SK-N-SH treated with all-trans-retinoic acid at 6 μM for 48 hours (cell line): Measurements from ENCODE around the gene ZNF19.

Experiments
- ATAC-seq: fragments of 200-7000 bp; cut with Tn5 transposase; 3 replicates; pipeline ENCODE4 v1.9.1; 2020; ENCODE audit warnings: mild to moderate bottlenecking, moderate library complexity
- ARNTL ChIP-seq: fragments of 450-650 bp; formaldehyde crosslinking; IDR thresholded peaks from 2 replicates; pipeline ENCODE4 v1.5.0; 2020; ENCODE audit warnings: low read depth, mild to moderate bottlenecking, moderate library complexity, borderline replicate concordance
- BACH2 ChIP-seq: fragments of 250-450 bp; sonication (Bioruptor Pico); IDR thresholded peaks from 2 replicates; pipeline ENCODE4 v1.9.0; 2021; ENCODE audit warnings: mild to moderate bottlenecking, borderline replicate concordance
- CSDC2 ChIP-seq: fragments of 250-450 bp; sonication (Bioruptor Pico); IDR thresholded peaks from 2 replicates; pipeline ENCODE4 v1.5.0; 2020; ENCODE audit warnings: mild to moderate bottlenecking, moderate library complexity
- ESRRG ChIP-seq: fragments of 250-450 bp; sonication (Bioruptor Pico); IDR thresholded peaks from 2 replicates; pipeline ENCODE4 v1.6.1; 2021; ENCODE audit warnings: mild to moderate bottlenecking
- GLIS3 ChIP-seq: fragments of 250-450 bp; sonication (Bioruptor Pico); IDR thresholded peaks from 2 replicates; pipeline ENCODE4 v1.5.0; 2020; ENCODE audit warnings: mild to moderate bottlenecking, moderate library complexity
- ISL1 ChIP-seq: fragments of 250-450 bp; sonication (Bioruptor Pico); IDR thresholded peaks from 2 replicates; pipeline ENCODE4 v2.1.2; 2022; ENCODE audit warnings: mild to moderate bottlenecking, moderate library complexity
- OSR1 ChIP-seq: fragments of 250-450 bp; sonication (Bioruptor Pico); IDR thresholded peaks from 2 replicates; pipeline ENCODE4 v1.8.0; 2022; ENCODE audit warnings: moderate library complexity, mild to moderate bottlenecking, inconsistent platforms
- PPARA ChIP-seq: fragments of 250-450 bp; sonication (Bioruptor Pico); IDR thresholded peaks from 2 replicates; pipeline ENCODE4 v1.5.0; 2020; ENCODE audit warnings: mild to moderate bottlenecking, borderline replicate concordance
- RARB ChIP-seq: fragments of 250-450 bp; sonication (Bioruptor Pico); IDR thresholded peaks from 2 replicates; pipeline ENCODE4 v1.8.0; 2021; ENCODE audit warnings: mild to moderate bottlenecking, moderate library complexity
- SNAI2 ChIP-seq: fragments of 250-450 bp; sonication (Bioruptor Pico); IDR thresholded peaks from 2 replicates; pipeline ENCODE4 v1.5.0; 2020; ENCODE audit warnings: mild to moderate bottlenecking, moderate library complexity
- TCF4 ChIP-seq: fragments of 250-450 bp; sonication (Bioruptor Pico); IDR thresholded peaks from 2 replicates; pipeline ENCODE4 v1.8.0; 2021; ENCODE audit warnings: mild to moderate bottlenecking, moderate library complexity, borderline replicate concordance
- TOX ChIP-seq: fragments of 250-450 bp; sonication (Bioruptor Pico); IDR thresholded peaks from 2 replicates; pipeline ENCODE4 v1.8.0; 2021; ENCODE audit warnings: mild to moderate bottlenecking, moderate library complexity, borderline replicate concordance
- ZC3H10 ChIP-seq: fragments of 250-450 bp; sonication (Bioruptor Pico); IDR thresholded peaks from 2 replicates; pipeline ENCODE4 v1.5.1; 2021; ENCODE audit warnings: mild to moderate bottlenecking, moderate library complexity
- ZFP3 ChIP-seq: fragments of 250-450 bp; sonication (Bioruptor Pico); IDR thresholded peaks from 2 replicates; pipeline ENCODE4 v1.5.0; 2020; ENCODE audit warnings: mild to moderate bottlenecking, moderate library complexity
- ZFP30 ChIP-seq: fragments of 450-650 bp; formaldehyde crosslinking; IDR thresholded peaks from 2 replicates; pipeline ENCODE4 v1.5.0; 2022; ENCODE audit warnings: mild to moderate bottlenecking, moderate library complexity
- ZNF565 ChIP-seq: fragments of 450-650 bp; formaldehyde crosslinking; conservative IDR thresholded peaks from 2 replicates; pipeline ENCODE4 v1.5.0; 2020; ENCODE audit warnings: low read depth, mild to moderate bottlenecking, moderate library complexity
- ZNF70 ChIP-seq: fragments of 450-650 bp; formaldehyde crosslinking; IDR thresholded peaks from 2 replicates; pipeline ENCODE4 v1.5.0; 2020; ENCODE audit warnings: mild to moderate bottlenecking, moderate library complexity
- ZNF8 ChIP-seq: fragments of 450-650 bp; formaldehyde crosslinking; IDR thresholded peaks from 2 replicates; pipeline ENCODE4 v1.5.0; 2020; ENCODE audit warnings: mild to moderate bottlenecking, moderate library complexity
- TF ChIP-seq, protein P1 (sequence below): fragments of 250-450 bp; sonication (Bioruptor Pico); IDR thresholded peaks from 2 replicates; pipeline ENCODE4 v1.8.0; 2021; ENCODE audit warnings: low read depth, mild to moderate bottlenecking, moderate library complexity, borderline replicate concordance
- TF ChIP-seq, protein P2 (sequence below): fragments of 250-450 bp; sonication (Bioruptor Pico); IDR thresholded peaks from 2 replicates; pipeline ENCODE4 v1.5.1; 2020; ENCODE audit warnings: low read depth, mild to moderate bottlenecking, moderate library complexity
- TF ChIP-seq, protein P3 (sequence below): fragments of 250-450 bp; sonication (Bioruptor Pico); IDR thresholded peaks from 2 replicates; pipeline ENCODE4 v1.8.0; 2020; ENCODE audit warnings: mild to moderate bottlenecking, moderate library complexity, borderline replicate concordance
- TF ChIP-seq, protein P4 (sequence below): fragments of 250-450 bp; sonication (Bioruptor Pico); IDR thresholded peaks from 2 replicates; pipeline ENCODE4 v1.5.1; 2021; ENCODE audit warnings: mild to moderate bottlenecking, moderate library complexity

The ZNF19 gene

DNA sequence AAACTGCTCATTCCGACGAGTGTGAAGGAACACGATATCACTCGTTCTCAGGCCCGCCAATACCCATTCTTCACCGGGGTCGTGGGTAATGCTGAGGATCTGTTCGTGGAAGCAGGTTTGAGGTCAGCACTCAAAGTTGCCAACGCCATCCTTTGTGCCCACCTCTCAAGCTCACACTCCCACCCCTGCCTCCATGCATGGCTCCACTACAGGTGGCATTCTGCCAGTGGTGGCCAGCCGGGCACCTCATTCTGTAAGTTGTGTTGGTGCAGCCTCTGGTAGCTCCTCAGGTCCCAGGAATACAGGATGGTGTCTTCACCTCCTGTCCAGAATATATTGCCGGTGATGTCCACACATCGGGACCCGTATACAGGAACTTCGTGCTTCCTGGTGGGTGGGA lies 57.9 kb downstream of the ZNF19 start:
- ATAC-seq, result no peak
- no peak for TF ChIP-seq ZFP30 (CRISPR knock-in tag)
- TF ChIP-seq, protein P1, sequence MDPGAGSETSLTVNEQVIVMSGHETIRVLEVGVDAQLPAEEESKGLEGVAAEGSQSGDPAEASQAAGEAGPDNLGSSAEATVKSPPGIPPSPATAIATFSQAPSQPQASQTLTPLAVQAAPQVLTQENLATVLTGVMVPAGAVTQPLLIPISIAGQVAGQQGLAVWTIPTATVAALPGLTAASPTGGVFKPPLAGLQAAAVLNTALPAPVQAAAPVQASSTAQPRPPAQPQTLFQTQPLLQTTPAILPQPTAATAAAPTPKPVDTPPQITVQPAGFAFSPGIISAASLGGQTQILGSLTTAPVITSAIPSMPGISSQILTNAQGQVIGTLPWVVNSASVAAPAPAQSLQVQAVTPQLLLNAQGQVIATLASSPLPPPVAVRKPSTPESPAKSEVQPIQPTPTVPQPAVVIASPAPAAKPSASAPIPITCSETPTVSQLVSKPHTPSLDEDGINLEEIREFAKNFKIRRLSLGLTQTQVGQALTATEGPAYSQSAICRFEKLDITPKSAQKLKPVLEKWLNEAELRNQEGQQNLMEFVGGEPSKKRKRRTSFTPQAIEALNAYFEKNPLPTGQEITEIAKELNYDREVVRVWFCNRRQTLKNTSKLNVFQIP, result no peak
- no peak for TF ChIP-seq RARB (CRISPR knock-in tag)
- TF ChIP-seq TCF4 (CRISPR knock-in tag), result no peak
- TF ChIP-seq, protein P2, sequence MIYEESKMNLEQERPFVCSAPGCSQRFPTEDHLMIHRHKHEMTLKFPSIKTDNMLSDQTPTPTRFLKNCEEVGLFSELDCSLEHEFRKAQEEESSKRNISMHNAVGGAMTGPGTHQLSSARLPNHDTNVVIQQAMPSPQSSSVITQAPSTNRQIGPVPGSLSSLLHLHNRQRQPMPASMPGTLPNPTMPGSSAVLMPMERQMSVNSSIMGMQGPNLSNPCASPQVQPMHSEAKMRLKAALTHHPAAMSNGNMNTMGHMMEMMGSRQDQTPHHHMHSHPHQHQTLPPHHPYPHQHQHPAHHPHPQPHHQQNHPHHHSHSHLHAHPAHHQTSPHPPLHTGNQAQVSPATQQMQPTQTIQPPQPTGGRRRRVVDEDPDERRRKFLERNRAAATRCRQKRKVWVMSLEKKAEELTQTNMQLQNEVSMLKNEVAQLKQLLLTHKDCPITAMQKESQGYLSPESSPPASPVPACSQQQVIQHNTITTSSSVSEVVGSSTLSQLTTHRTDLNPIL (CRISPR knock-in tag), result no peak
- no peak for TF ChIP-seq ZFP3 (CRISPR knock-in tag)
- no peak for TF ChIP-seq PPARA (CRISPR knock-in tag)
- no peak for TF ChIP-seq ZNF8 (CRISPR knock-in tag)
- TF ChIP-seq GLIS3 (CRISPR knock-in tag), result no peak
- no peak for TF ChIP-seq ZC3H10 (CRISPR knock-in tag)
- TF ChIP-seq ZNF70 (CRISPR knock-in tag), result no peak
- no peak for TF ChIP-seq ESRRG
- TF ChIP-seq CSDC2 (CRISPR knock-in tag), result no peak
- TF ChIP-seq ZNF565 (CRISPR knock-in tag), result no peak
- TF ChIP-seq SNAI2 (CRISPR knock-in tag), result no peak
- TF ChIP-seq ARNTL (CRISPR knock-in tag), result no peak
- no peak for TF ChIP-seq ISL1
- TF ChIP-seq, all 23 proteins: peak for 0

DNA sequence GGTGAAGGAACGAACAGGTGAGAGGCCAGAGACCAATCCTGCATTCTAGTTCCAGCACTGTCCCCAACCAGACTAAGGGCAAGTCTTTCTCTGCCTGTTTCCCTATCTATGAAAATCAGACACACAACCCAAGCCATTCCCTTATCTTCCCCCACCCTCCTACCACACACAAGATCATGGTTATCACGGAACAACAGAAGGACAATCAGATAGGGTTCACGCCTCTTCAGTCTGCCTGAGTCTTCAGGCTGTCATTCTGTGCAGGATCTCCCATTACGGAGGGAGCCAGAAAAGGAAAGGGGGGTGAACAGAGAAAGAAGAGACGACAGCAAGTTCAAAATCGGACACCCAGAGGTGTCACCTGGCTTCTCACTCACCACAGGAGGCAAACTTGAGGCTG lies 58.4 kb downstream of the ZNF19 start:
- no peak for ATAC-seq
- TF ChIP-seq GLIS3 (CRISPR knock-in tag) (no peak), BACH2 (CRISPR knock-in tag) (no peak), TOX (CRISPR knock-in tag) (no peak), ZNF565 (CRISPR knock-in tag) (no peak), ESRRG (no peak), ARNTL (CRISPR knock-in tag) (no peak), ZNF8 (CRISPR knock-in tag) (no peak), ZC3H10 (CRISPR knock-in tag) (no peak), SNAI2 (CRISPR knock-in tag) (no peak), OSR1 (CRISPR knock-in tag) (no peak)
- TF ChIP-seq, protein P3, sequence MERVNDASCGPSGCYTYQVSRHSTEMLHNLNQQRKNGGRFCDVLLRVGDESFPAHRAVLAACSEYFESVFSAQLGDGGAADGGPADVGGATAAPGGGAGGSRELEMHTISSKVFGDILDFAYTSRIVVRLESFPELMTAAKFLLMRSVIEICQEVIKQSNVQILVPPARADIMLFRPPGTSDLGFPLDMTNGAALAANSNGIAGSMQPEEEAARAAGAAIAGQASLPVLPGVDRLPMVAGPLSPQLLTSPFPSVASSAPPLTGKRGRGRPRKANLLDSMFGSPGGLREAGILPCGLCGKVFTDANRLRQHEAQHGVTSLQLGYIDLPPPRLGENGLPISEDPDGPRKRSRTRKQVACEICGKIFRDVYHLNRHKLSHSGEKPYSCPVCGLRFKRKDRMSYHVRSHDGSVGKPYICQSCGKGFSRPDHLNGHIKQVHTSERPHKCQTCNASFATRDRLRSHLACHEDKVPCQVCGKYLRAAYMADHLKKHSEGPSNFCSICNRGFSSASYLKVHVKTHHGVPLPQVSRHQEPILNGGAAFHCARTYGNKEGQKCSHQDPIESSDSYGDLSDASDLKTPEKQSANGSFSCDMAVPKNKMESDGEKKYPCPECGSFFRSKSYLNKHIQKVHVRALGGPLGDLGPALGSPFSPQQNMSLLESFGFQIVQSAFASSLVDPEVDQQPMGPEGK (CRISPR knock-in tag), result no peak
- TF ChIP-seq, protein P4, sequence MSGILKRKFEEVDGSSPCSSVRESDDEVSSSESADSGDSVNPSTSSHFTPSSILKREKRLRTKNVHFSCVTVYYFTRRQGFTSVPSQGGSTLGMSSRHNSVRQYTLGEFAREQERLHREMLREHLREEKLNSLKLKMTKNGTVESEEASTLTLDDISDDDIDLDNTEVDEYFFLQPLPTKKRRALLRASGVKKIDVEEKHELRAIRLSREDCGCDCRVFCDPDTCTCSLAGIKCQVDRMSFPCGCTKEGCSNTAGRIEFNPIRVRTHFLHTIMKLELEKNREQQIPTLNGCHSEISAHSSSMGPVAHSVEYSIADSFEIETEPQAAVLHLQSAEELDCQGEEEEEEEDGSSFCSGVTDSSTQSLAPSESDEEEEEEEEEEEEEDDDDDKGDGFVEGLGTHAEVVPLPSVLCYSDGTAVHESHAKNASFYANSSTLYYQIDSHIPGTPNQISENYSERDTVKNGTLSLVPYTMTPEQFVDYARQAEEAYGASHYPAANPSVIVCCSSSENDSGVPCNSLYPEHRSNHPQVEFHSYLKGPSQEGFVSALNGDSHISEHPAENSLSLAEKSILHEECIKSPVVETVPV (CRISPR knock-in tag), result no peak
- TF ChIP-seq, protein P1, result no peak

DNA sequence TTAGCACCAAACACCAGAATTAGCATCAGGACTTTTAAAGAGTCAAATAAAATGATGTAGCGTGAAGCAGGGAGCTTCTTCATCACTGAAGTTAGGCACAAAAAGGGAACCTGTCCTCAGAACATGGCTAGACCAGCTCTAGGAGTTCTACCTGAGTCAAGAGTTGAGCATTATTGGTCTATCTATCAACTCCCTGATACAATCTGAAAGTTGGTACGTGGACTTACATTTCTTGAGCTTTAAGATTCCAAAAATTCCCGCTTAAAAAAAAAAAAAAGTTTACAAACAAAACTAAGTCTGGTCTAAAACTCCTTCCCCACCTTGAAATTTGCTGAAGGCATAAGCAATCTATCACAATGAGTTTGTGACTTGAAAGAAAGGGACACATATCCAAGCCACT lies 59.5 kb downstream of the ZNF19 start:
- TF ChIP-seq ZNF565 (CRISPR knock-in tag), result no peak
- no peak for TF ChIP-seq ISL1
- TF ChIP-seq, protein P2 (CRISPR knock-in tag), result no peak
- TF ChIP-seq CSDC2 (CRISPR knock-in tag), result no peak
- TF ChIP-seq BACH2 (CRISPR knock-in tag), result no peak
- TF ChIP-seq, protein P3 (CRISPR knock-in tag), result no peak
- no peak for TF ChIP-seq ZNF70 (CRISPR knock-in tag)
- TF ChIP-seq, protein P4 (CRISPR knock-in tag), result no peak
- TF ChIP-seq, protein P1, result no peak
- no peak for TF ChIP-seq TOX (CRISPR knock-in tag)
- no peak for TF ChIP-seq ZFP30 (CRISPR knock-in tag)
- TF ChIP-seq ZFP3 (CRISPR knock-in tag), result no peak
- ATAC-seq, result no peak
